Mucosa of descending colon (tissue), 3 donors: ENCODE data around the gene BACE1-AS. TPM values are rescaled to one million over a fixed set of nuclear protein-coding genes. Genes with fewer than 3 reads are reported as not detected.
"Not testable (repeated sequence)": the region's sequence is repeated elsewhere in the genome, so short reads cannot be mapped to it uniquely, and the experiment has no call there.

Source experiments
- ATAC-seq: fragments of 200-7000 bp; cut with Tn5 transposase; one replicate; pipeline ENCODE4 v1.9.1; 2020; ENCODE audit warnings: mild to moderate bottlenecking, moderate library complexity
- DNase-seq, 3 donors: peaks; one replicate each; pipeline ENCODE4 v3.0.0-alpha.2; 2020
- H3K36me3 ChIP-seq: fragments of 200-600 bp; one replicate; pipeline ENCODE4 v1.8.0; 2021; ENCODE audit warnings: low read depth, mild to moderate bottlenecking
- H3K4me1 ChIP-seq: fragments of 200-600 bp; one replicate; pipeline ENCODE4 v1.8.0; 2021; ENCODE audit warnings: low read depth, mild to moderate bottlenecking
- H3K4me3 ChIP-seq: fragments of 200-600 bp; one replicate; pipeline ENCODE4 v1.8.0; 2021; ENCODE audit warnings: mild to moderate bottlenecking
- H3K9me3 ChIP-seq: fragments of 200-600 bp; one replicate; pipeline ENCODE4 v1.8.0; 2021; ENCODE audit warnings: mild to moderate bottlenecking
- CTCF ChIP-seq: fragments of 200-600 bp; IDR thresholded peaks from one replicate; pipeline ENCODE4 v1.8.0; 2022; ENCODE audit warnings: antibody characterized with exemption, mild to moderate bottlenecking
- intact Hi-C, 2 donors: fragments of 100-400 bp; cut with DNase I in 1 of 2; cut with micrococcal nuclease in 1 of 2; formaldehyde crosslinking; loops; one replicate each; pipeline versions ENCODE4 v1.11.0 to v1.11.1; 2022; cut with DNase I, micrococcal nuclease
- total RNA-seq, 3 donors: library from RNA; stranded (reverse); fragmentation: NEBNext Ultra II Directional in 2 of 3; extraction: Animal tissue kit (Norgen Biotek cat#: 25700) in 2 of 3; gene quantifications; one replicate each; pipeline versions ENCODE4 v1.2.1 to v1.2.4, GENCODE V29; 2021 to 2023
- donor health status: DM: no; HTN: no; CAD: no; lungs with moderate emphysema.
- donor health status: DM: no; HTN: no; CAD: no.
- donor health status: DM: no; HTN: yes; CAD: no.

Gene BACE1-AS
- total RNA-seq, 3 donors from 2014 or later, result 6.9 to 11.3 (median 7.4) TPM

- Histone ChIP-seq H3K4me1 (no peaks in the 10 kb centered on the region), H3K9me3 (no peaks in the 10 kb centered on the region), H3K4me3 (no peak overlapping the region), H3K36me3 (no peaks in the 10 kb centered on the region)
- ATAC-seq (no peak), DNase-seq (no peak)
- intact Hi-C loops, result no loop called here
- TF ChIP-seq CTCF, result no peak
Observed at GRCh38 chr11:117258576-117258975, 32.6 kb upstream of the BACE1-AS start.

DNA sequence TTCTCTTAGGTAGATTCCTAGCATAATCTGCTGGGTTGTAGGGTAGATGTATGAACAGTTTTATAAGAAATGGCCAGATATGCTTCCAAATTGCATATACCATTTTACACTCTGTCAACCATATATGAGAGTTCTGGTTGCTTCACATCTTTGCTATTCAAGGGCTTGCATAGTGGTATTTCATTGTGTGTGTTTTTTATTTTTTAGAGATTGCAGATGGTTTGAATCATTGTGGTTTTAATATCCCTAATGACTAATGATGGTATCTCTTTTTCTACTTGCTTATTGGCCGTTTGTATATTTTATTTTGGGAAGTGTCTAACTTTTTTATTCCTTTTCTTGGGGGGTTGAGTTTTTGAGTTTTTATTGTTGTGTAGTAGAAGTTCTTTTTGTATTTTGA is 31.7 kb upstream of the BACE1-AS start:
- no peak for DNase-seq
- Histone ChIP-seq H3K9me3 (no peaks in the 10 kb centered on the region), H3K36me3 (no peaks in the 10 kb centered on the region), H3K4me1 (no peaks in the 10 kb centered on the region), H3K4me3 (no peak overlapping the region)
- intact Hi-C loops, result no loop called here
- no peak for ATAC-seq
- no peak for TF ChIP-seq CTCF

DNA sequence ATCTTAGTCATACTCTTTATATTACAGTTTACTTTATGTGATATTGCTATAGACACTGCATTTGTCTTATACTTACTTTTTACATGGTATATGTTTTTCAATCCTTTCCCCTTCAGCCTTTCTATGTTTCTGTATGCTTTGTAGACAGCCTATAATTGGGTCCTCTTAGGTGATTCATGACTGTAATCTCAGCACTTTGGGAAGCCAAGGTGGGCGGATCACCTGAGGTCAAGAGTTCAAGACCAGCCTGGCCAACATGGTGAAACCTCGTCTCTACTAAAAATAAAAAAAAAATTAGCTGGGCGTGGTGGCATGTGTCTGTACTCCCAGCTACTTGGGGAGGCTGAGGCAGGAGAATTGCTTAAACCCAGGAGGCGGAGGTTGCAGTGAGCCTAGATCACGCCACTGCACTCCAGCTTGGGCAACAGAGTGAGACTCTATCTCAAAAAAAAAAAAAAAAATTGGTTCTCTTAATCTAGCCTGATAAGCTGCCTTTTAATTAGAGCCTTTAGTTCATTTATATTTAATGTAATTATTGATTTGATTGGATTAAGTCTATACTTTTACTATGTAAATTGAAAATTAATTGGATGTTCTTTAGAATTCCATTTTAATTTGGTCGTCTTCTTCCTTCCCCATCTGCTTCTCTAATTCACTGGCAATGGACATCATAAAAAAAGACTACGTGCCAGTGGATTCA is 26.4 kb upstream of the BACE1-AS start:
- H3K9me3 ChIP-seq, DNase-seq, H3K4me1 ChIP-seq, ATAC-seq, intact Hi-C loops, H3K36me3 ChIP-seq, H3K4me3 ChIP-seq: not testable (repeated sequence)

DNA sequence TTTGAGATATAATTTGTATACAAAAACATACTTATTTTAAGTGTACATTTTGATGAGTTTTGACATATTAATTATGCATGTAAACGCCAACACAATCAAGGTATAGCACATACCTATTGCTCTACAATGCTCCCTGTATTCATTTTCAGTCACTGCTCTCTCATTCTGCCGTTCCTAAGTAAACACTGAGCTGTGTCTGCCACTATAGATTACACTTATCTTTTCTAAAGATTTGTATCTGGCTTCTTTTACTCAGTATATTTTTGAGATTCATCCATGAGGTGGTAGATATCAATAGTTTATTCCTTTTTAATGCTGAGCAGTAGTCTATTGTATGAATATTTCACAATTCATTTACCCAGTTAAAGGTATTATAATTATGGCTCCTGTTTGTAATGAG is 25.4 kb upstream of the BACE1-AS start:
- intact Hi-C loops, result no loop called here

DNA sequence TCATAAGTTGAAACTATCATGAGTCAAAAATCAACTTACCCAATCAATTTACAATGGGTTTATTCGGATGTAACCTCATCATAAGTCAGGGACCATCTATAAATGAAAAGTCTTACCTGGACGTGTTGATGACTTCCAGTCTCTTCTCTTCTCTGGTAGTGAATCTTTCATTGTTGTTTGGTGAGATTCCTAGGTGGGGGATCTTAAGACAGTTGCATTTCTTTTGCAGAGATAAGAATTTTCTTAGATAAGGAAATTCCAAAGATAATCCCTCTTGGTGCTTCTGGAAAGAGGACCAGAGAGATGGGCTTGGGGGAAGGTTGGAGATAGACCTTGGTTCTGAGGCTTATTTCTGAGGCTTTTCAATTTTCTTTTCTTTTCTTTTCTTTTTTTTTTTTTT is 21.3 kb upstream of the BACE1-AS start:
- TF ChIP-seq CTCF, result no peak
- Histone ChIP-seq H3K9me3 (peaks cover 5% of the 10 kb centered on the region), H3K4me1 (no peaks in the 10 kb centered on the region), H3K36me3 (no peaks in the 10 kb centered on the region), H3K4me3 (no peak overlapping the region)
- intact Hi-C loops, result no loop called here
- ATAC-seq (no peak), DNase-seq (no peak)

More for the DNA sequence above, 25.4 kb upstream of the BACE1-AS start:
- no peak for TF ChIP-seq CTCF
- no peaks in the 10 kb centered on the region for H3K9me3 ChIP-seq
- no peaks in the 10 kb centered on the region for H3K4me1 ChIP-seq
- H3K4me3 ChIP-seq, result no peak overlapping the region
- no peak for ATAC-seq
- DNase-seq, result no peak
- no peaks in the 10 kb centered on the region for H3K36me3 ChIP-seq

- intact Hi-C loops, result no loop called here
- no peak for DNase-seq
- no peak overlapping the region for H3K4me3 ChIP-seq
- ATAC-seq, result no peak
- H3K4me1 ChIP-seq, result no peaks in the 10 kb centered on the region
- no peaks in the 10 kb centered on the region for H3K36me3 ChIP-seq
- TF ChIP-seq CTCF, result no peak
- peaks cover 5% of the 10 kb centered on the region for H3K9me3 ChIP-seq
Observed at GRCh38 chr11:117271208-117271607, 19.9 kb upstream of the BACE1-AS start.

GRCh38 chr11:117272175-117272574 is 19.0 kb upstream of the BACE1-AS start:
- ATAC-seq, H3K4me3 ChIP-seq, DNase-seq, H3K9me3 ChIP-seq, intact Hi-C loops, H3K36me3 ChIP-seq, H3K4me1 ChIP-seq: not testable (repeated sequence)
